HG02981 (cell line): ENCODE measurements around the gene IGFALS.

ENCODE experiments used
- ATAC-seq: cut with Tn5 transposase; IDR thresholded peaks from one replicate; pipeline ENCODE4 v1.9.1; 2021; ENCODE audit warnings: mild to moderate bottlenecking, moderate library complexity; ENCODE audit not compliant: unreplicated experiment

Gene IGFALS

DNA sequence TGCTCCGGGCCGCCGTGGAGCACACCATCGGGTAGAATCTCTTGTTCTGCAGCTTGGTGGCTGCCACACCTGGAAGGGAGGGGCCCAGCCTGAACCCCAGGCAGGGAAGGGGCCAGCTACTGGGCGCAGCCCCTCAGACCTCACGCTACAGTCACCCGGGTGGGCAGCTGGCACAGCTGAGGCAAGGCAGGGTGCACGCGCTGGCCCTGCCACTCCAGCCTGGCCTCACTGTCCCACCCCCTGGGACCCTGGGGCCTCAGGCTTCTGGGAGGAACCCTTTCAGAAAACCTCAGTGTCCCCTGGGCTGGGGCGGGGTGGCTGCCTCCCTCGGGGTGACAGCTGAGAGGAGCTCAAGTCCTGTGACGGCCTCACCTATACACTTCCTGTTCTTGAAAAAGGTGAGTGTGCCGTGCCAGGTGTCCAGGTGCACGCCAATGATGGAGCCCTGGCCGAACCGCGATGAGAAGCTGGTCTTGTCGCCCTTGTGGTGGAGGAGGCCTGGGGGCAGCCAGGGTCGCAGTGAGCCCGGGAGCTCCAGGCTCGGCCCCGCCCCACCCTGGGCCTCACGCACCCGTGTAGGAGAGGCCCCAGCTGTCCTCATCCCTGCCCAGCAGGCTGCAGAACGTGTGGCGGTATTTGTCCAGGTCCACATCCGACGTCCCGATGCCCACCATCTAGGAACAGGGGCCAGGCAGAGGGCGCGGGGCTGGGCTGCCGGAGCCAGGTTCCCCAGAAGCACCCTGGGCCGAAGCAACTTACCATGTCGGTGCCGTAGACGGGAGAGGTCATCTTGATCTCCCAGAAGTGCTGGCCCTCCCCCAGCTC is 15.9 kb downstream of the IGFALS start:
- no peak for ATAC-seq

GRCh38 chr16:1776991-1777374 is 16.5 kb downstream of the IGFALS start:
- ATAC-seq, result no peak

DNA sequence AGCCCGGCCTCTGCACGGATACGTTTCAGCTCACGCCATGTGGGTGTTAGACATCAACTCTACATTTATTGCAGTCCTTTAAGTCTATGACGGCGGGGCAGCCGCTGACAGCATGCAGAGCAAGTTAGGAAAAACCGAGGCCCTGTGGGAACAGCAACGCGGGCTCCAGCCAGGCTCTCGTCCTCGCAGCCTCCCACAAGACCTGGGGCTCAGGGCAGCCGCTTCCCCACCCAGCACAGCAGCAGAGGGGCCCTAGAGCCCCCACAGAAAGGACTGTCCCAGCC is 16.9 kb downstream of the IGFALS start:
- ATAC-seq, result no peak

DNA sequence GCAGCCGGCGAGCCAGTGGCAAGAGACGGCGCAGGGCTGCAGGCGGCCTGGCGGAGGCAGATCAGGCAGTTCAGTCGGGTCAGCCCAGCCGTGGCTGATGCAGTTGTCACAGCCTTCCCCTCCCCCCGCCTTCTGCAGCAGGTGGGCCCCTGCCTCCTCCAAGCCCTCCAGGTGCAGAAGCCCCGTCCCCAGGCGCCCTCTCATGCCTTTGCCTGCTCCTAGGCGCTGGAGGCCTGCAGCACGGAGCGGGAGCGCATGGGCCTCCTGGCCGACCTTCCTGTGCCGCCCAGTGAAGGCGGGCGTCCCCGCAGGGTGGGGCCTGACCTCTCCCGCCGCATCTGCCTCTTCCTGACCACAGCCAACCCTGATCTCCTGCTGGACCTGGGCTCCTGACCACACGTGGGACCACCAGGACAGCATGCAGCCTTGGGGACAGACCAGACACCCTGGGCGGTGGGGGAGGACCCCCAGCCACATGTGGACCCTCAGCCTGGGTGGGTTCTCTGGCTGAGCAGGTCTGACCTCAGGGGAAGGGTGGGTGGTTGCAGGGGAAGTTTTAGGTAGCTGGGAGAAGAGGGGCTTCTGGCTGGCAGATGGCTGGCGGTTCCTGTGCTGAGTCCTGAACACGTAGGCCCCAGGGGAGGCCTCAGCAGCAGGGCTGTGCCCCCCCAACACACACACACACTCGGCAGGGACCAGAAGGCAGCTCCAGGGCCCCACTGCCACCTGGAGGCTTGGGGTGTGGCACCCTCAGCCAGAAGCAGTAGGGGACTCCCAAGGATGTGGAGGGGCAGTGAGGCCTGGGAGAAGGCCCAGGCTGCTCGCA is 17.4 kb downstream of the IGFALS start:
- no peak for ATAC-seq

DNA sequence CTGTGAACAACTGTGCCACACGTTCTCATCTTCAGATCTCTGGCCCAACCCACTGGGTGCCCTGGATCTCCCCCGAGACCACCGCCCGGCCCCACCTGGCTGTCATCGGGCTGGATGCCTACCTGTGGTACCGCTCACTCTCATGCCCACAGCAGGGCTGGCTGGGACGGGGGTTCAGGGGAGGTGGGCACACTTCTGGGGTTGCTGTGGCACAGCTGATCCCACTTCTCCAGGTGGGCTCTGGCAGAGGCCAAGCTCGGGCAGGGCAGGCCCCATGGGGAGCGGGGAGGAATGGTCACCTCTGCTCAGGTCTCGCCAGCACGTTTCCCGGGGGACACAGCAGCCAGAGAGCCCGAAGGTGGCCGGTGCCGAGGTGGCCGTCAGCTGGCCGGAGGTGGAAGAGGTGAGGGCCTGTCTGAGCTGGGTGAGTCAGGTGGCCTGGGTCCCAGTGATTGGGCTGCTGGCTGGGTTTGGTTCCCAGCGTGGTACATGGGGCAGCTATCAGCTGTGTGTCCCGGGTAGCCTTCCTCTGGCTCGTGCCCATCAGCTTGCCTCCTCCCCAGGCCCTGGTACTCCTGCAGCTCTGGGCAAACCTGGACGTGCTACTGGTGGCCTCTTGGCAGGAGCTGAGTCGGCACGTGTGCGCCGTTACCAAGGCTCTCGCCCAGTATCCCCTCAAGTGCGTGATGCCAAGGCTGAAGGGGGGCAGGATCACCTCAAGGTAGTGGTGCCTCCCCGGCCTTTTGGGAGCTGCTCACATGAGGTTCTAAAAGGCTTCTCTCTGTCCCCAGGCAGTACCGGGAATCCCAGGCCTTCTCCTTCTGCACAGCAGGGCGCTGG is 18.3 kb downstream of the IGFALS start:
- no peak for ATAC-seq

DNA sequence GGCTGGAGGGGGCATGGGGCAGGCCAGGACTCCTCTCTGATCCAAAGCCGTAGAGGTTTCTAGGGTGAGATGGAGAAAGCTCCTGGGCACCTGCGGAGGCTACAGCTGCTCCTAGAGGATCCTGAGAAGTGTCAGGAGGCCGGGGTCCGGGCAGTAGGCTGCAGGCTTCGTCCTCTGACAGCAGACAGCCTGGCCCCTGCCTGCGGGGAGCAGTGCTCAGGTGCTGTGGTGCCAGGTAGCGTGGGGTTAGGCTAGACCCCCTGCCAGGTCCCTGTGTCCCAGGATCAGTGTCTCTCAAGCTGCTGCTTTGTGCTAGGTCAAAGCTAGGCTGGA is 19.1 kb downstream of the IGFALS start:
- no peak for ATAC-seq

DNA sequence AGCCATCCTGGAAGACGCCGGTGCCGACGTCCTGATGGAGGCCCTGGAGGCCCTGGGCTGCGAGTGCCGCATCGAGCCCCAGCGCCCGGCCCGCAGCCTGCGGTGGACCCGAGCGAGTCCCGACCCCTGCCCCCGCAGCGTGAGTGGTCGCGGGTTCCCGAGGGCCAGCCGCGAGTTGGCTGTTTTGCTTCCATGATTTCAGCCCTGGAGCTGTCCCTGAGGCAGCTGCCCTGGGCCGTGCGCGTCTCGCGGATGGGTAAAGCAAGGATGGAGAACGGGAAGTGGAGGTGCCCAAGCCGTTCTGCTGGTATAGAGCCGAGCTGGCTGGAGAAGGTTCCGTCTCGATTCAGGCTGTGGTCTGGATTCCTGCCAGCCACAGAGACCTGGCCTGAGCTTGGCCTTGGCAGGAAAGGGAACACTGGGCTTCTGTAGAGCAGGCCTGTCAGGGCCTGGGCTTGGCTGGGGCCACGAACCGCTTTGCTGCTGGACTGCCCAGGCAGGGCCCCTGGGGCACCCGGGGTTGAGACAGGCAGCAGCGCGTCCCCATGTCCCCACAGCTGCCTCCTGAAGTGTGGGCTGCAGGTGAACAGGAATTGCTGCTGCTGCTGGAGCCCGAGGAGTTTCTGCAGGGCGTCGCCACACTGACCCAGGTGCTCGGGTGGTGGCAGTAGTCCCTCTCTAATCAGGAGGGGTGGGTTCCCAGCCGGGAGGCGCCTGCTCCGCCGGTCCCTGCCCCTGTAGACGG is 19.6 kb downstream of the IGFALS start:
- no peak for ATAC-seq

- ATAC-seq, result peak; percentile 36
These were observed 20.4 kb downstream of the IGFALS start, which contains the start of gene MRPS34 for GRCh38 chr16:1772908-1773702. Gene MRPS34, minus strand, starts transcription at chr16:1773134. Its CDS starts 15 bp downstream, at chr16:1773119.

GRCh38 chr16:1772362-1772907 is 21.1 kb downstream of the IGFALS start, which contains the start of gene EME2:
Gene EME2, plus strand, starts transcription at chr16:1772810. Its CDS starts 418 bp downstream, at chr16:1773228.
- ATAC-seq, result no peak

DNA sequence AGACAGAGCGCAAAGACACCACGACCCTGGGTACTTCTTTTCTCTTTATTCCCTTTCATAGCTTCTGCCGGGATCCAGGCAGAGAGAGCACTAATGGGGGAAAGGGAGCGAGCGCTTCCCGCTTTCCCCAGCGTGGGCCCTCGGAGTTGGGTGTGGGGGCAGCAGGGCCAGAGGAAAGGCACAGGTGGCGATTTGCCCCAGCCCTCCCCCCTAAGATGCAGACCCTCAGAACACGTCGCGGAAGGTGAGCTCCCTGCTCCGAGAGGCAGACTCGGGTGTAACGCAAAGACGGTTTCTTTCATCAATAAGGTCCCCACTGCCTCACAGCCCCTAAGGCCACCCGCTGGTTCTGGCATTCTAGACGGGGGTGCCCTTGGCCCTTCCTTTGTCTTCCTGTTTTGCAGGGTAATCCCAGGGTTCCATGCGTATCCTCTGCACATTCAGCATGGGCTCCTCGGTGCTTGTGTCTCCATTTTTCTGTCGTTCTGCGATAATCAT is 21.6 kb downstream of the IGFALS start:
- no peak for ATAC-seq

GRCh38 chr16:1771188-1771863 is 22.2 kb downstream of the IGFALS start, which contains the start of gene NME3:
Gene NME3, minus strand, starts transcription at chr16:1771543. Its CDS starts 9 bp downstream, at chr16:1771534.
- no peak for ATAC-seq

DNA sequence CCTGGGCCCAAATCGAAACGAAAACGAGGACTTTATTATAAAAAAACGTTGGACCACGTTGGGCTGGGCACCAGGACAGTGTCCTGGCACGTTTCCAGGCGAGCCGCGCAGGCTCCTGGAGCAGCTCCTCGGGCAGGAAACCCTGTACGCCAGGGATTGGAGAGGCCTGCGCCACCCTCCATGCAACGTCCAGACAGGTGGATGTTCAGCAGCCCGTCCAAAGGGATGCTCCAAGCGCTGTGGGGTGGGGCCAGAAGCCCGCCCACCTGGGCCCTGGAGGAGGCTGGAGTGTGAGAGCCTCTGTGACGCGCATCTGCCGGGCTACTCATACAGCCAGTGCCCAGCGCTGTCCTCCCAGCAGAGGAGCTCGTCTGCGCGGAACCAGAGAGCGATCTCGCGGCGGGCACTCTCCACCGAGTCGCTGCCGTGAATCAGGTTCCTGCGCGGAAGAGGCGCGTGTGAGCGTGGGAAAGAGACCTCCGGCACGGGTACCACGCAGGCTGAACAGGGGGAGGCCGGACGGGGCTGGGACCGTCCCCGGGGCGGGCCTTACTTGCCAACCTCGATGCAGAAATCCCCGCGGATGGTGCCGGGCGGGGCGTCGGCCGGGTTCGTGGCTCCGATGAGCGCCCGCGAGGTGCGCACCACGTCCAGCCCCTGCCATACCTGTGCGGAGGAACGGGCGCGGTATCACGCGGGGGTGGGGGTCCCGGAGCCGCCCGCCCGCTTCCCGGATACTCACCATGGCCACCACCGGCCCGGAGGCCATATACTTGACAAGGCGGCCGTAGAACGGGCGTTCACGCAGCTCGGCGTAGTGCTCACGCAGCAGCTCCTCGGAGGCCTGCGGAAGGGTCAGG is 22.9 kb downstream of the IGFALS start:
- no peak for ATAC-seq

- ATAC-seq, result no peak
These were observed 23.9 kb downstream of the IGFALS start for GRCh38 chr16:1769402-1770300.

DNA sequence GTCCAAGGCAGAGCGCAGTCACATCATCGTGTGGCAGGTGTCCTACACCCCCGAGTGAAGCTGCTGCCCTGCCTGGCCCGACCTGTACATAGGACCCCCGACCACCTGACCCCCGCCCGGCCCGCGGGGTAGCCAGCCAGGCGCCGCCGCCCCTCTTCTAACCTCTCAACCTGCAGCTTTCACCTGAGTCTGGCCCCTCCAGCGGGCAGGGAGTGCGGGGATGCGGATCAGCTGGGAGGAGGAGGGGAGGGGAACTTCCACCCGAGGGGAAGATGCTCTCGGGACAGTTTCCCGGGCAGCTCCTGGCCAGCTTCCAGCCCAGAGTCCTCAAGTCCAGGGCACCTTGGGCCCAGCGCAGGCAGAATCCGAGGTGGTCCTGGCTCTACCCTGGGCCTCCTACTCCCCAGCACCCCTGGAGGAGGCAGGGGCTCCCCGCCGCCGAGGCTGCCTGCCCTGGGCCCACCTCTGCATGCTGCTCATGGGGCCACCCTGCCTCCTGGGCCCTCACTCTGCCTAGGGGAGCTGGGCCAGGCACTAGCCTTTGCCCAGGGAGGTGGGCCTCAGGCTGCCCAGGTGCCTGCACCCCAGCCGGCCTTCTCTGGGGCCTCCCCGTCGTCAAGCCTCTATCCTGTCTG is 24.6 kb downstream of the IGFALS start:
- no peak for ATAC-seq

- no peak for ATAC-seq
These were observed 25.3 kb downstream of the IGFALS start for GRCh38 chr16:1768061-1768766.
